SK-N-SH treated with all-trans-retinoic acid at 6 μM for 48 hours (cell line): ENCODE results near the gene CACNB2.

Experiments
- ATAC-seq: fragments of 200-7000 bp; cut with Tn5 transposase; 3 replicates; pipeline ENCODE4 v1.9.1; 2020; ENCODE audit warnings: mild to moderate bottlenecking, moderate library complexity
- ARNTL ChIP-seq: fragments of 450-650 bp; formaldehyde crosslinking; IDR thresholded peaks from 2 replicates; pipeline ENCODE4 v1.5.0; 2020; ENCODE audit warnings: low read depth, mild to moderate bottlenecking, moderate library complexity, borderline replicate concordance
- CREB5 ChIP-seq: fragments of 250-450 bp; sonication (Bioruptor Pico); IDR thresholded peaks from 2 replicates; pipeline ENCODE4 v1.5.1; 2020; ENCODE audit warnings: low read depth, mild to moderate bottlenecking, moderate library complexity
- CSDC2 ChIP-seq: fragments of 250-450 bp; sonication (Bioruptor Pico); IDR thresholded peaks from 2 replicates; pipeline ENCODE4 v1.5.0; 2020; ENCODE audit warnings: mild to moderate bottlenecking, moderate library complexity
- ESRRG ChIP-seq: fragments of 250-450 bp; sonication (Bioruptor Pico); IDR thresholded peaks from 2 replicates; pipeline ENCODE4 v1.6.1; 2021; ENCODE audit warnings: mild to moderate bottlenecking
- GLIS3 ChIP-seq: fragments of 250-450 bp; sonication (Bioruptor Pico); IDR thresholded peaks from 2 replicates; pipeline ENCODE4 v1.5.0; 2020; ENCODE audit warnings: mild to moderate bottlenecking, moderate library complexity
- ISL1 ChIP-seq: fragments of 250-450 bp; sonication (Bioruptor Pico); IDR thresholded peaks from 2 replicates; pipeline ENCODE4 v2.1.2; 2022; ENCODE audit warnings: mild to moderate bottlenecking, moderate library complexity
- OSR1 ChIP-seq: fragments of 250-450 bp; sonication (Bioruptor Pico); IDR thresholded peaks from 2 replicates; pipeline ENCODE4 v1.8.0; 2022; ENCODE audit warnings: moderate library complexity, mild to moderate bottlenecking, inconsistent platforms
- RARB ChIP-seq: fragments of 250-450 bp; sonication (Bioruptor Pico); IDR thresholded peaks from 2 replicates; pipeline ENCODE4 v1.8.0; 2021; ENCODE audit warnings: mild to moderate bottlenecking, moderate library complexity
- SNAI2 ChIP-seq: fragments of 250-450 bp; sonication (Bioruptor Pico); IDR thresholded peaks from 2 replicates; pipeline ENCODE4 v1.5.0; 2020; ENCODE audit warnings: mild to moderate bottlenecking, moderate library complexity
- TCF4 ChIP-seq: fragments of 250-450 bp; sonication (Bioruptor Pico); IDR thresholded peaks from 2 replicates; pipeline ENCODE4 v1.8.0; 2021; ENCODE audit warnings: mild to moderate bottlenecking, moderate library complexity, borderline replicate concordance
- TOX ChIP-seq: fragments of 250-450 bp; sonication (Bioruptor Pico); IDR thresholded peaks from 2 replicates; pipeline ENCODE4 v1.8.0; 2021; ENCODE audit warnings: mild to moderate bottlenecking, moderate library complexity, borderline replicate concordance
- TSHZ2 ChIP-seq: fragments of 250-450 bp; sonication (Bioruptor Pico); IDR thresholded peaks from 2 replicates; pipeline ENCODE4 v1.5.0; 2020; ENCODE audit warnings: mild to moderate bottlenecking, moderate library complexity
- ZC3H10 ChIP-seq: fragments of 250-450 bp; sonication (Bioruptor Pico); IDR thresholded peaks from 2 replicates; pipeline ENCODE4 v1.5.1; 2021; ENCODE audit warnings: mild to moderate bottlenecking, moderate library complexity
- ZFP3 ChIP-seq: fragments of 250-450 bp; sonication (Bioruptor Pico); IDR thresholded peaks from 2 replicates; pipeline ENCODE4 v1.5.0; 2020; ENCODE audit warnings: mild to moderate bottlenecking, moderate library complexity
- ZFP30 ChIP-seq: fragments of 450-650 bp; formaldehyde crosslinking; IDR thresholded peaks from 2 replicates; pipeline ENCODE4 v1.5.0; 2022; ENCODE audit warnings: mild to moderate bottlenecking, moderate library complexity
- ZNF565 ChIP-seq: fragments of 450-650 bp; formaldehyde crosslinking; conservative IDR thresholded peaks from 2 replicates; pipeline ENCODE4 v1.5.0; 2020; ENCODE audit warnings: low read depth, mild to moderate bottlenecking, moderate library complexity
- ZNF70 ChIP-seq: fragments of 450-650 bp; formaldehyde crosslinking; IDR thresholded peaks from 2 replicates; pipeline ENCODE4 v1.5.0; 2020; ENCODE audit warnings: mild to moderate bottlenecking, moderate library complexity
- ZNF8 ChIP-seq: fragments of 450-650 bp; formaldehyde crosslinking; IDR thresholded peaks from 2 replicates; pipeline ENCODE4 v1.5.0; 2020; ENCODE audit warnings: mild to moderate bottlenecking, moderate library complexity
- TF ChIP-seq, protein P1 (sequence below): fragments of 250-450 bp; sonication (Bioruptor Pico); IDR thresholded peaks from 2 replicates; pipeline ENCODE4 v1.5.1; 2021; ENCODE audit warnings: mild to moderate bottlenecking, moderate library complexity

Gene CACNB2

DNA sequence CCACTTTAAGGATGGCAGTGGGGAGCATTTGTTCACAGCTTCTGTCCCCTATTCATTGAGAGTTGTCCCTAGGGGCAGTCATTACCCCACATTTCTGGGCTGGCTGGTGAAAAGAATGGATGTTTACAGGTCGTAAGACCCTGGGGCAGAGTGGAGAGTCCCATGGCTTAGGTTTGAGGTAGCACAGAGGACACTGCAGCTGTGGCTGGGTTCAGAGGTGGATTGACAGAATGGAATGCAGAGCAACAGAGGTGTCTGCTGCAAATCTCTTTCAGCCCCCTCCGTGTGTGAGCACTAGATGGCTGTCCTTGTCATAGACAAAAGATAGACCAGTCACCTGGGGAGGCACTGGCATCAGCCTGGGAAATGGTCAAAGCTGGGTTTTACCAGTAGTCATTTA is 141.9 kb downstream of the CACNB2 start:
- TF ChIP-seq TOX (CRISPR knock-in tag), result no peak
- no peak for TF ChIP-seq CREB5
- TF ChIP-seq ZNF70 (CRISPR knock-in tag), result no peak
- no peak for TF ChIP-seq SNAI2 (CRISPR knock-in tag)
- TF ChIP-seq ARNTL (CRISPR knock-in tag), result no peak
- no peak for TF ChIP-seq TCF4 (CRISPR knock-in tag)
- TF ChIP-seq TSHZ2, result no peak
- TF ChIP-seq ZC3H10 (CRISPR knock-in tag), result no peak
- no peak for TF ChIP-seq ZFP30 (CRISPR knock-in tag)
- TF ChIP-seq ZFP3 (CRISPR knock-in tag), result no peak
- ATAC-seq, result no peak

GRCh38 chr10:18290651-18291313 is 150.6 kb downstream of the CACNB2 start:
- TF ChIP-seq ZC3H10 (CRISPR knock-in tag) (no peak), GLIS3 (no peak), TSHZ2 (no peak), TOX (CRISPR knock-in tag) (no peak)
- TF ChIP-seq, protein P1, sequence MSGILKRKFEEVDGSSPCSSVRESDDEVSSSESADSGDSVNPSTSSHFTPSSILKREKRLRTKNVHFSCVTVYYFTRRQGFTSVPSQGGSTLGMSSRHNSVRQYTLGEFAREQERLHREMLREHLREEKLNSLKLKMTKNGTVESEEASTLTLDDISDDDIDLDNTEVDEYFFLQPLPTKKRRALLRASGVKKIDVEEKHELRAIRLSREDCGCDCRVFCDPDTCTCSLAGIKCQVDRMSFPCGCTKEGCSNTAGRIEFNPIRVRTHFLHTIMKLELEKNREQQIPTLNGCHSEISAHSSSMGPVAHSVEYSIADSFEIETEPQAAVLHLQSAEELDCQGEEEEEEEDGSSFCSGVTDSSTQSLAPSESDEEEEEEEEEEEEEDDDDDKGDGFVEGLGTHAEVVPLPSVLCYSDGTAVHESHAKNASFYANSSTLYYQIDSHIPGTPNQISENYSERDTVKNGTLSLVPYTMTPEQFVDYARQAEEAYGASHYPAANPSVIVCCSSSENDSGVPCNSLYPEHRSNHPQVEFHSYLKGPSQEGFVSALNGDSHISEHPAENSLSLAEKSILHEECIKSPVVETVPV (CRISPR knock-in tag), result no peak
- TF ChIP-seq, all 23 proteins: peak for 0
- ATAC-seq, result no peak

DNA sequence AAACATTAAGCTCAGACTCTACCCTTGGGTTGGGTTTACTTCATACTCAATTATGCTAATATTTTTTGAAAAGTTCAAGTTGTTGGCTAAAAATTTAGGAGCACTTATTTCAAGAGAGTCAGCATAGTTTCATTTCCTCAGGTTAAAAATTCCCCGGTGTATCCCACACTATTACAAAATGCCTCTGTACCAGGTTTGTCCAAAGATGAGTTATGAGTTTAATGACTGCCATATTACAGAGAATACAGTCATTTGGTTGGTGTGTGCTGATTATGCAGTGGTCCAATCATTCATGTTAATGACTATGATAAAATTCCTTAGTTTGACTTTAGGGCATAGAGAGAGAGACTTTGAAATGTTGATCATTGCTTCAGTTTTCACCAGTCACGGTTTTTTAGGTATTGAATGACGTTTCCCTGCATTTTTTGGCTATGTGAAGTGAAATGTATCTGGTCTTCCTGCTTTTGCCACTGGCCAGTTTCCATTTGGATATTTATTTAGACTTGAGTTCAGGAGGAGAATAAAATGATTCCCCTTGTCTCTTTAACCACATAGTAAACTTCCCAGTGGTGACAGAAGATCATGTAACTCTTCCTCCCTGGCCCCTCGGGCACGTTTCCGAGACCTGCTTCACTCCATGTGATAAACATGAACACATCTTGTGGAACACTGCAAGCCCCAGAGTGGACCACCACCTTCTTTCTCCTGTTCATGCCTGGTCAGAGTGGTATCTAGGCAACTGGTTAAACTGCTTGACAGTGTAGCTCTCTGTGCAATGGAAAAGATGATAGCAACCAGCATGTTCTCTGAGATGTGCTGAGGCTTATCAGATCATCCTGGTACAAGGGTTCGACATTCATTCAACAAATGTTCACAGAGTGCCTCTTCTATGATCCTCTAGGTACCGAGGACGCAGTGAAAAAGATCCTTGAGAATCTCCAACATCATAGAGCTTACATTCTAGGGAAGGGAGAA is 153.6 kb downstream of the CACNB2 start:
- no peak for ATAC-seq

More for the DNA sequence above, 153.6 kb downstream of the CACNB2 start:
- no peak for TF ChIP-seq CREB5
- TF ChIP-seq SNAI2 (CRISPR knock-in tag), result no peak
- TF ChIP-seq TSHZ2, result no peak
- no peak for TF ChIP-seq CSDC2 (CRISPR knock-in tag)
- no peak for TF ChIP-seq TCF4 (CRISPR knock-in tag)
- no peak for TF ChIP-seq ZNF8 (CRISPR knock-in tag)
- TF ChIP-seq ZNF70 (CRISPR knock-in tag), result no peak
- no peak for TF ChIP-seq ZFP3 (CRISPR knock-in tag)
- TF ChIP-seq TOX (CRISPR knock-in tag), result no peak
- TF ChIP-seq, protein P1 (CRISPR knock-in tag), result no peak
- TF ChIP-seq ESRRG (CRISPR knock-in tag), result no peak
- TF ChIP-seq OSR1 (CRISPR knock-in tag), result no peak
- no peak for TF ChIP-seq RARB
- TF ChIP-seq ISL1, result no peak
- no peak for TF ChIP-seq ARNTL (CRISPR knock-in tag)
- TF ChIP-seq ZNF565 (CRISPR knock-in tag), result no peak
